Stimulated activated CD8-positive, alpha-beta memory T cell treated with anti-CD3 and anti-CD28 coated beads, Interleukin-7, amount 100 ng/mL, for 24 hours (primary cell): ENCODE results near the gene HSPA1A.
"Not testable (repeated sequence)": the region's sequence is repeated elsewhere in the genome, so short reads cannot be mapped to it uniquely, and the experiment has no call there.

Source experiments
- DNase-seq: peaks from one replicate; pipeline ENCODE4 v3.0.0-alpha.2; 2020; ENCODE audit warnings: low read depth

The HSPA1A gene

GRCh38 chr6:31781244-31782125, 33.9 kb upstream of the HSPA1A start:
- DNase-seq, result no peak

- DNase-seq, result no peak
These were observed 33.1 kb upstream of the HSPA1A start for GRCh38 chr6:31782126-31782855.

- no peak for DNase-seq
These were observed 31.0 kb upstream of the HSPA1A start for GRCh38 chr6:31784098-31784925.

GRCh38 chr6:31785475-31785874, 29.9 kb upstream of the HSPA1A start:
- DNase-seq, result no peak

- no peak for DNase-seq
These were observed 23.8 kb upstream of the HSPA1A start for GRCh38 chr6:31791324-31792089.

GRCh38 chr6:31792090-31792374, 23.3 kb upstream of the HSPA1A start:
- DNase-seq, result no peak

GRCh38 chr6:31792761-31793171, 22.6 kb upstream of the HSPA1A start:
- DNase-seq, result no peak

- not testable (repeated sequence) for DNase-seq
These were observed 21.5 kb upstream of the HSPA1A start for GRCh38 chr6:31793927-31794245.

GRCh38 chr6:31794294-31794865, 21.0 kb upstream of the HSPA1A start:
- DNase-seq, result no peak

- no peak for DNase-seq
These were observed 20.3 kb upstream of the HSPA1A start for GRCh38 chr6:31794866-31795615.

GRCh38 chr6:31795616-31796298, 19.6 kb upstream of the HSPA1A start, which contains the start of gene VARS1:
Gene VARS1, minus strand, starts transcription at chr6:31795752. Its CDS starts 535 bp downstream, at chr6:31795217.
- peak; percentile 67 for DNase-seq

- DNase-seq, result no peak
These were observed 18.4 kb upstream of the HSPA1A start for GRCh38 chr6:31796993-31797385.

GRCh38 chr6:31797588-31797987, 17.8 kb upstream of the HSPA1A start:
- DNase-seq, result no peak

- DNase-seq, result no peak
These were observed 15.6 kb upstream of the HSPA1A start for GRCh38 chr6:31799781-31800180.

- DNase-seq, result not testable (repeated sequence)
These were observed 14.1 kb upstream of the HSPA1A start for GRCh38 chr6:31801031-31801927.

- DNase-seq, result no peak
These were observed 9.3 kb upstream of the HSPA1A start for GRCh38 chr6:31805939-31806469.

GRCh38 chr6:31806470-31807272, 8.7 kb upstream of the HSPA1A start, which contains the start of gene LSM2:
Gene LSM2, minus strand, starts transcription at chr6:31806966. Its CDS starts 209 bp downstream, at chr6:31806757.
- peak; percentile 86 for DNase-seq

- DNase-seq, result not testable (repeated sequence)
These were observed 6.7 kb upstream of the HSPA1A start for GRCh38 chr6:31808599-31808998.
